Measurements from ENCODE around the gene KTN1. TPM values are rescaled to one million over a fixed set of nuclear protein-coding genes. Genes with fewer than 3 reads are reported as not detected.
A peak's percentile ranks its signal among the peaks of the same experiment; 100 is the strongest.

The KTN1 gene
- total RNA-seq, 4 donors from 2014 or later: 114 to 165 (median 139) TPM

DNA sequence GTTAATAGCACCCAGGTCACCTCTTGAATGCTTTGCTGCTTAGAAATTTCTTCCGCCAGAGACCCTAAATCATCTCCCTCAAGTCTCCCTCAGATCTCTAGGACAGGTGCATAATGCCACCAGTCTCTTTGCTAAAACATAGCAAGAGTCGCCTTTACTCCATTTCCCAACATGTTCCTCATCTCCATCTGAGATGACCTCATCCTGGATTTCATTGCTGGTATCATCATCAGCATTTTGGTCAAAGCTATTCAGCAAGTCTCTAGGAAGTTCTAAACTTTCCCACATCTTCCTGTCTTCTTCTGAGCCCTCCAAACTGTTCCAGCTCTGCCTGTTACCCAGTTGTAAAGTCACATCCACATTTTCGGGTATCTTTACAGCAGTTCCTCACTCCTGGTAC lies 41.0 kb downstream of the KTN1 start:
- ATAC-seq (ENCODE audit: low FRiP score) (no peak), DNase-seq (ENCODE audit: low spot score) (no peak)
- TF ChIP-seq, protein P1, sequence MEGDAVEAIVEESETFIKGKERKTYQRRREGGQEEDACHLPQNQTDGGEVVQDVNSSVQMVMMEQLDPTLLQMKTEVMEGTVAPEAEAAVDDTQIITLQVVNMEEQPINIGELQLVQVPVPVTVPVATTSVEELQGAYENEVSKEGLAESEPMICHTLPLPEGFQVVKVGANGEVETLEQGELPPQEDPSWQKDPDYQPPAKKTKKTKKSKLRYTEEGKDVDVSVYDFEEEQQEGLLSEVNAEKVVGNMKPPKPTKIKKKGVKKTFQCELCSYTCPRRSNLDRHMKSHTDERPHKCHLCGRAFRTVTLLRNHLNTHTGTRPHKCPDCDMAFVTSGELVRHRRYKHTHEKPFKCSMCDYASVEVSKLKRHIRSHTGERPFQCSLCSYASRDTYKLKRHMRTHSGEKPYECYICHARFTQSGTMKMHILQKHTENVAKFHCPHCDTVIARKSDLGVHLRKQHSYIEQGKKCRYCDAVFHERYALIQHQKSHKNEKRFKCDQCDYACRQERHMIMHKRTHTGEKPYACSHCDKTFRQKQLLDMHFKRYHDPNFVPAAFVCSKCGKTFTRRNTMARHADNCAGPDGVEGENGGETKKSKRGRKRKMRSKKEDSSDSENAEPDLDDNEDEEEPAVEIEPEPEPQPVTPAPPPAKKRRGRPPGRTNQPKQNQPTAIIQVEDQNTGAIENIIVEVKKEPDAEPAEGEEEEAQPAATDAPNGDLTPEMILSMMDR (IDR thresholded peaks at IDR 0.05): no peak

DNA sequence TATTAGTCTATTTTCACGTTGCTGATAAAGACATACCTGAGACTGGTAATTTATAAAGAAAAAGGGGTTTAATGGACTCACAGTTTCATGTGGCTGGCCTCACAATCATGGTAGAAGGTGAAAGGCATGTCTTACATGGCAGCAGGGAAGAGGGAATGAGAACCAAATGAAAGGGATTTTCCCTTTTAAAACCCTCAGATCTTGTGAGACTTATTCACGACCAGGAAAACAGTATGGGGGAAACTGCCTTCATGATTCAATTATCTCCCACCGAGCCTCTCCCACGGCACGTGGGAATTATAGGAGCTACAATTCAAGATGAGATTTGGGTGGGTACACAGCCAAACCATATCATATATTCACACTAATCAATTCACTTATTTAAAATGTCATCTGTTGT lies 41.4 kb downstream of the KTN1 start:
- ATAC-seq (ENCODE audit: low FRiP score) (no peak), DNase-seq (ENCODE audit: low spot score) (no peak)
- TF ChIP-seq, protein P1 (IDR thresholded peaks at IDR 0.05): no peak

DNA sequence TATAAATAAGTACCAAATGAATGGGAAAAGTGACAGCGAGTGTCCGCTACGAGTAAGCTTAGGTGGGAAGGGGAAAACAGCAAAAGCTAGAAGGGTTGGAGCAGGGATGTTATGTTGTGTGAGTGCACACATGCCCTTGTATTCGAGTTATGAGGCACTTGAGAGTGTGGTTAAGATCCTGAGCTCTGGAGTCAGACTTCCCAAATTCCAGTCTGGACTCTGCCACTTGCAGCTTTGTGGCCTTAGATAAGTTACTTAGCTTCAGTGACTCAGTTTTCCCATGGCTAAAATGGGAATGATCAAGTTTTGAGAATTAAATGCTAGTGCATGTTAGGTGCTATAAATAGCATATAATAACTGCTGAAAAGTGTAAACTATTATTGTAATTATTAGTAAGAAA lies 44.9 kb downstream of the KTN1 start:
- ATAC-seq (ENCODE audit: low FRiP score): no peak
- TF ChIP-seq, protein P1 (IDR thresholded peaks at IDR 0.05): no peak
- DNase-seq (ENCODE audit: low spot score): no peak

DNA sequence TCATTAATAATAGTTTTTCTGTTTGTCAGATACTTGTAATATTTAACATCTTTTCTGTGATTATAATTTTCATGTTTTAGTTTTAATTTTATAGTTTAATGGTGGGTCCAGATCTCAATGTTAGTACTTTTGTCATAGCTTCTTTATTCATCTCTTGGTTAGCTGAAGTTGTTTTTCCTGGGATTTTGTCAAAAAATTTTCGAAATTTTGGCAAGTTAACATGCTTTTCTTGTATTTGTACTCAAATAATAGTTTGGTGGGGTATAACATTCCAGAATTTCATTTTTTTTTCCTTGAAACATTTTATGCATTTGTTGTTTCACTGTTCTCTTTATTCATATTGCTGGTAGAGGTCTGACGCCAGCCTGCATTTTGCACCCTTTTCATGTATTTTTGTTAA lies 45.5 kb downstream of the KTN1 start:
- DNase-seq (ENCODE audit: low spot score) (no peak), ATAC-seq (ENCODE audit: low FRiP score) (no peak)
- TF ChIP-seq, protein P1 (IDR thresholded peaks at IDR 0.05): no peak

DNA sequence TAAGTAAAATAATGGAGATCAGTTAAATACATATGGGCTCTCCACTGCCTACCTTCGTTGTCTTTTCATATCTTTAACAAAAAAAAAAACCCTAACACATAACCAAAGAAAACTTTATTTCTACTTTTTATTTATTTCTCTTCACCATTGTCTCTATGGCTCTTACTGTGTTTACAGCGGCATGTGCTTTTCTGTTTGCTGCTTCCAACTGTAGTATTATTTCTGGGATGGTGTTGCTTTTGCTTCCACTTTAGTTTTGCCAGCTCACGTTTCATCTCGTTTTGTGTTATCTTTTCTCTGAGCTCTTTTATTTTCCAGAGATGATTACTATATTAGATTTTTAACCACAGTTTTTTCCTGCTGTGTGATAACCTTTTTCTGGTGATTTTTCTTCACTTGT lies 46.1 kb downstream of the KTN1 start:
- DNase-seq (ENCODE audit: low spot score) (no peak), ATAC-seq (ENCODE audit: low FRiP score) (no peak)
- TF ChIP-seq, protein P1 (IDR thresholded peaks at IDR 0.05): no peak

DNA sequence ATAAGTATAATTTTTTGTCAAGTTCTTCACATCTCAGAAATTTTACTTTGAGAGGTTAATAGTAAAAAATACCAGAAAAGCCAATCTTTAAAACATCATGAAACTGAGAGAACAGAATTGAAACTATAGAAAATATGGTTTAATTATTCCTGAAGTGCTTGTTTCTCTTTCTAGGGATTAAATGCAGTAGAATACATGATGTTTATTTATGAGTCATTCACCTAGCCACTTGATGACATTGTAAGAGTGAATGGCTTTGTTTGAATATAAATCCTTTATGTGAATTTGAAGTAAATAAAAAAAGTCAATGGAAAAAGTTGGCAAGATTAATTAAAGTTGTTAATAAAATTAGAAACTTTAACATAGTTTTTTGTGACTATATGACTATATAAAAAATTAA lies 48.4 kb downstream of the KTN1 start:
- TF ChIP-seq, protein P1 (IDR thresholded peaks at IDR 0.05): no peak
- DNase-seq (ENCODE audit: low spot score): no peak
- ATAC-seq (ENCODE audit: low FRiP score): no peak

DNA sequence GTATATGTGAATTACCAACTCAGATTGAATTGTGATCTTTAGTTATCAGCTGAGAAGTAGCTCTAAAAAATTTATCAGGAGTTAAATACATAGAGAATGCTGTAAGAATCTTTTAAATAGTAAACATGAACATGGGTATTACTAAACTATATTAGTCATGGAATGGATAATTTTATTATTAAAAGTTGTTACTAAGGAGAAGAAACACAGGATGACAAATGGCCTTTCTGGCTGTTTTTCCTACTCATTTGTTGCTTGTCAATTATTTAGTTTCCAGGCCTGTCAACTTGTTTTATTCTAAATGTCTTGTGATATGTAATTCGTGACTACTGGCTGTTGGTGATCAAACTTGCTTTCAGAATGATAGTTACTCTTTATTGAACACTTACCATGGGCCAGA lies 58.7 kb downstream of the KTN1 start:
- DNase-seq (ENCODE audit: low spot score): no peak
- peak; percentile 57 for ATAC-seq (ENCODE audit: low FRiP score)
- TF ChIP-seq, protein P1 (IDR thresholded peaks at IDR 0.05): no peak

Measured in omental fat pad (tissue), 4 donors.